AG04450 (cell line): ENCODE results near the gene TMEM161B. TPM values are rescaled to one million over a fixed set of nuclear protein-coding genes. Genes with fewer than 3 reads are reported as not detected.

Source experiments
- CTCF ChIA-PET: fragments of 300-600, 350-600 bp; formaldehyde crosslinking; extraction: SDS; loops from one replicate; lab custom pipeline; 2022; ENCODE audit warnings: antibody characterized with exemption, inconsistent platforms; lab: Charles Lee
- POLR2A ChIA-PET: fragments of 350-600 bp; formaldehyde crosslinking; extraction: SDS; loops from one replicate; lab custom pipeline; 2021; ENCODE audit warnings: antibody characterized with exemption, inconsistent platforms; lab: Yijun Ruan, JAX
- DNase-seq: peaks from one replicate; pipeline ENCODE4 v3.0.0-alpha.2; 2011; ENCODE audit warnings: low read depth, low spot score
- H3K27ac ChIP-seq: one replicate; pipeline ENCODE4 v1.5.1; 2012; ENCODE audit warnings: low read depth, low read length, control low read depth
- H3K27me3 ChIP-seq: one replicate; pipeline ENCODE4 v1.6.0; 2012; ENCODE audit warnings: low read length; ENCODE audit not compliant: control insufficient read depth, insufficient read depth
- H3K4me3 ChIP-seq: 2 replicates; pipeline ENCODE4 v1.5.1; 2011; ENCODE audit warnings: mild to moderate bottlenecking, low read depth, low read length, control low read depth
- H3K9me3 ChIP-seq: 2 replicates; pipeline ENCODE4 v1.5.1; 2012; ENCODE audit warnings: low read length; ENCODE audit not compliant: control insufficient read depth, insufficient read depth
- CTCF ChIP-seq: IDR thresholded peaks from 2 replicates; pipeline ENCODE4 v1.5.1; 2011; ENCODE audit warnings: low read depth, low read length, control low read depth, inconsistent platforms
- polyA plus RNA-seq: library from polyadenylated mRNA; depleted of rRNA; stranded (reverse); fragments of >200 nt; gene quantifications from 2 replicates; pipeline ENCODE4 v1.2.3, GENCODE V29; 2011

Gene TMEM161B
- polyA plus RNA-seq, 1 experiment = 14.4 TPM

- ChIA-PET CTCF (interaction anchor here (0.6 kb wide), 1 partner anchor 414 kb away, joined by 8 read pairs; no protein-coding TSS in a partner anchor), POLR2A (no interaction called here)
- H3K27me3 ChIP-seq = no peaks in the 10 kb centered on the region
- TF ChIP-seq CTCF = no peak
- no peaks in the 10 kb centered on the region for H3K9me3 ChIP-seq
- H3K4me3 ChIP-seq = no peak overlapping the region
- H3K27ac ChIP-seq = no peak overlapping the region
- DNase-seq = no peak
These were observed 33.3 kb downstream of the TMEM161B start for GRCh38 chr5:88235346-88235745.

- no peaks in the 10 kb centered on the region for H3K27me3 ChIP-seq
- CTCF ChIA-PET = no interaction called here
- no peak for DNase-seq
- H3K4me3 ChIP-seq = no peak overlapping the region
- TF ChIP-seq CTCF = no peak
- POLR2A ChIA-PET = no interaction called here
- H3K27ac ChIP-seq = no peak overlapping the region
- no peaks in the 10 kb centered on the region for H3K9me3 ChIP-seq
These were observed 38.0 kb downstream of the TMEM161B start for GRCh38 chr5:88230546-88231066.

- Histone ChIP-seq H3K9me3 (no peaks in the 10 kb centered on the region), H3K4me3 (no peak overlapping the region), H3K27ac (no peak overlapping the region), H3K27me3 (no peaks in the 10 kb centered on the region)
- ChIA-PET POLR2A (no interaction called here), CTCF (no interaction called here)
- no peak for TF ChIP-seq CTCF
- DNase-seq = no peak
These were observed 41.7 kb downstream of the TMEM161B start for GRCh38 chr5:88226881-88227450.

GRCh38 chr5:88214655-88215054, 54.0 kb downstream of the TMEM161B start:
- CTCF ChIA-PET = no interaction called here
- H3K27me3 ChIP-seq = no peaks in the 10 kb centered on the region
- no peak for TF ChIP-seq CTCF
- no peak overlapping the region for H3K4me3 ChIP-seq
- POLR2A ChIA-PET = no interaction called here
- no peak for DNase-seq
- no peak overlapping the region for H3K27ac ChIP-seq
- H3K9me3 ChIP-seq = no peaks in the 10 kb centered on the region; the same call in 1 of the 2 replicates

GRCh38 chr5:88207575-88207974, 61.1 kb downstream of the TMEM161B start:
- no peak for TF ChIP-seq CTCF
- ChIA-PET POLR2A (no interaction called here), CTCF (interaction anchor here (0.9 to 1.2 kb wide), 2 partner anchors 426 to 484 kb away, joined by 3 to 4 read pairs; no protein-coding TSS in a partner anchor)
- no peak for DNase-seq
- no peaks in the 10 kb centered on the region for H3K27me3 ChIP-seq
- no peak overlapping the region for H3K4me3 ChIP-seq
- H3K27ac ChIP-seq = no peak overlapping the region
- H3K9me3 ChIP-seq = no peaks in the 10 kb centered on the region; the same call in 1 of the 2 replicates
